CD4-positive, alpha-beta T cell treated with Interferon gamma for 1 hour (primary cell): ENCODE results near the gene ALPP.
"Not testable (repeated sequence)": the region's sequence is repeated elsewhere in the genome, so short reads cannot be mapped to it uniquely, and the experiment has no call there.

ENCODE experiments used
- DNase-seq: peaks from one replicate; pipeline ENCODE4 v3.0.0-alpha.2; 2020

The ALPP gene

DNA sequence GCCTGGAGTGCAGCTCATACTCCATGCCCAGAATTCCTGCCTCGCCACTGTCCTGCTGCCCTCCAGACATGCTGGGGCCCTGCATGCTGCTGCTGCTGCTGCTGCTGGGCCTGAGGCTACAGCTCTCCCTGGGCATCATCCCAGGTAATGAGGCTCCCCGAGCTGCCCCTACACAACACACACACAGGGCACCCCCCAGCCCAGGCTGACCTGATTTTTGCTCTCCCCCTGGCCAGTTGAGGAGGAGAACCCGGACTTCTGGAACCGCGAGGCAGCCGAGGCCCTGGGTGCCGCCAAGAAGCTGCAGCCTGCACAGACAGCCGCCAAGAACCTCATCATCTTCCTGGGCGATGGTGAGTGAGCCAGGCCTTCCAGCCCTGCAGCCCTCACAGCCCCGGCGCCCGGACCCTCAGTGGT, at the start of gene ALPP:
Gene ALPP, plus strand, starts transcription at position 17 of the 417 bp plus-strand sequence. Its CDS starts 52 bp downstream, at position 69.
- not testable (repeated sequence) for DNase-seq

DNA sequence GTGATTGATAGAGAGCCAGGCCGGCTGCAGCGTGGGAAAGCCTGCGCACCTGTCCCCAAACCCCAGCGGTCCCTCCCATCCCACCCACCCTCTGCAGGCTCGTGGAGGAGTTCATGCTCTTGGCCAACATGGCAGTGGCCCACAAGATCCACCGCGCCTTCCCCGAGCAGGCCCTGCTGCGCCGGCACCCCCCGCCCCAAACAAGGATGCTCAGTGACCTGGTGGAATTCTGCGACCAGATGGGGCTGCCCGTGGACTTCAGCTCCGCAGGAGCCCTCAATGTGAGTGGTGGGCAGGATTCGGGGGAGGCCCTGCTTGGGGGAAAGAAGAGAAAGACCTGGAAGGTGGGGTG, 48.9 kb upstream of the ALPP start:
- DNase-seq: no peak

DNA sequence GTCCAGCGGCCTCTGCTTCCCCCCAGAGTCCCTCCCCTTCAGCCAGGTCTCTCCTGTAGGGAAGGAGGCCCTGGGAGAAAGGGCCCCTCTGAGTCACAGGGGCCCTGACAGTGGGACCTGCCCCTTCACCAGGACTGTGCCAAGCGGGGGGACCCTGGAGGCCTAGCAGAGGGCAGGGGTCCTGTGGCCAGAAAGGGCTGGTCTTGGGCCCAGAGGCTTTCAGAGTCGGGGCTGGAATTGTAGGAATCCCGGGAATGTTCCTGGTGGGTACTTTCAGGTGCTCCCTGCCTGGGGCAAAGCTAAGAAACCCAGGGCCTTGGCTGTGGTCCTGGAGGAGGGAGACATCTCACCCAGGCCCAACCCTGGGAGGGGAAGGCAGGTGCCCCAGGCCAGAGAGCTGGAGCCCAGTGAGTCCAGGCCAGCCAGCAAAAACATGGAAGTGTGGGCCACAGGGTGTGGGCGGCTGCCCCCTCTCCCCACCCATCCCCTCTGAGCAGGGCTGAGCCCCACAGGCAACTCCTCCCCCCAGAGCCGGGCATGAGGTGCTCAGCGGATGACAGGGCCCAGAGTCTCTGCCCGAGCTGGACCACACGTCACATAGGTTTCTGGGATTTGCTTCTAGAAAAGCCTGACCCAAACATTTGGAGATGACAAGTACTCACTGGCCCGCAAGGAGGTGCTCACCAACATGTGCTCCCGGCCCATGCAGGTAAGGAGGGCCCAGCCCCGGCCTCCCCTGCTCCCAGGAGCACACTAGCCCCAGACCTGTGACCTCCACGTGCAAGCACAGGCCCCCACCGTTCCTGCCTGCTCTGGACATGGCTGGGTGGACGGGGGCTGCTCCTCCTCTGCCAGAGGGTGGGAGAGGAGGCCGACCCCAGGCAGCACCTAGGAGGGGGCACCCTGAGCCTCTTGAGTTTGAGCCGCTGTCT, 48.2 kb upstream of the ALPP start:
- no peak for DNase-seq

DNA sequence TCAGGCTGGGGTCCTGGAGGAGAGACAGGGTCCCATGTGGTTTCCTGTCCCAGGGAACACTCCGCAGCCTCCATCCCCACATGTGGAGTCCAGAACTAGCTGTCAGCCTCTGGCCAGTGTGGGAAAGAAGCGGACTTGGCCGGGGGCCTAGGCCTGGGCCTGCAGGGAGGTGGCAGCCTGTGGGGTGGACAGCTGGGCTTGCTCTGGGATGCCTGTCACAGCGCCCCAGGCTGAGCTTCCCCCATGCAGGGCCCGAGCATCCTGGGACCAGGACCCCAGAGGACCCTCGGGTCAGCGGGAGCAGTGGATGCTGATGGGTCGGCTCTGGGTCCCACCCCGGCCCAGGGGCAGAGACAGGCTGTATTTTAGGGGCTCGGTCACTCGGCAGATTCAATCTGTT, 47.5 kb upstream of the ALPP start:
- not testable (repeated sequence) for DNase-seq

DNA sequence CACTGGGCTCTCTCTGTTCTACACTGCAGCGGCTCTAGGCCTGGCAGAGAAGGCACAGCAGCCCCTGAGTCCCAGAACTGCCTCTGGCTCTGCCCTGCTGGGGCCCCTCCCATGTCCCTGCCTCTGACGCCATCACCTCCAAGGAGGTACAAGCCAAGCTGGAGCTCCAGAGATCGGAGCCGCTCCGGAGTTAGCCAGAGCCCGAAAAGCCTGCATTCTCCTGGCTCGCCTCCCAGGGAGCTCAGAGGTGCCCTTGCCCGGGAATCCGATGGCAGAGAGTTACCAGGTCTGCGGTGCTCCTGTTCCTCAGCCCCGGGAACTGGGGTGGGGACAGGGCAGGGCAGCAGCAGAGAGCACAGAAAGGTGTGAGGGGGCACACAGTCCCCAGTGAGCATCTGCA, 46.9 kb upstream of the ALPP start:
- not testable (repeated sequence) for DNase-seq

DNA sequence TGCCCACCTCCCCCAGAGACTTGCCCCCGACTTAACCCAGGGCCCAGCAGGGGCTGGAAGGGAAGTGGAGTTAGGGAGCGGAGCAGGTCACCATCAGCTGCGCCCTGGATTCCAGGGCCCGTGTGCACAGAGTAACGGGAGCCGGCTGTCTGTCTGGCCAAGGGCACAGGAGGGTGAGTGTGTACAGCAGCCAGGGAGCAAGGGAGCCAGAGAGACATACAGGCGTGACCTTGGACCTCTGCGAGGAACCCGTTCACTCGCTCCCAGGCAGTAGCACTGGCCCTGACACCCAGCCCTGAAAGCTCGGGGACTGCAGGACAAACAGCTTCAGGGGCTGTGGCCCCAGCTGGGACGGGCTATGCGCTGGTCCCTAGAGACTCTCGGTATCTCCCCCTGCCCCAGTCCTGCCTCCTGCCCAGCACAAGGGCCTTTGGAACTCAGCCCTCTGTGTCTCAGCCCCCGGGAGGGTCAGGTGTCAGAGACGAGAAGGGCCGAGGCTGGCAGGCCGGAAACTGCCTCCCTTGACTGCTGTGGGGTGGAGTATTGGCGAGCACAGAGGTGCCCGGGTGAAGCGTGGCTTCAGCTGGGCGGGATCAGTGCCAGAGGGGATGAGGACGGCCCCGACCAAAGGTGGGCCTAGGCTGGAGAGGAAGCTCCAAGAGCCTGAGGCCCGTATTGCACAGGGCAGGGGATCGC, 46.2 kb upstream of the ALPP start:
- DNase-seq: not testable (repeated sequence)

DNA sequence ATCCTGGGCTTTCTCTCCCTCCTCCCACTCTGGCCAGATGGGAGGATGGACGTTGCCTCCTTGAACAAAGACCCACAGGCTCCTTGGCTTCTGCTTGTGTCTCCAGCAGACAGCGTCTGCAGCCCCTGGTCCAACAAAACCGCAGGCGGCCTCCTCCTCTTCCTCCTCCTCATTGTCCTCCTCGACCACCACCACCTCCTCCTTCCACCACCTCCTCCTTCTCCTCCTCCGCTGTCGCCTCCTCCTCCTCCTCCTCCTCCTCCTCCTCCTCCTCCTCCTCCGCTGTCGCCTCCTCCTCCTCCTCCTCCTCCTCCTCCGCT, 45.7 kb upstream of the ALPP start:
- no peak for DNase-seq

DNA sequence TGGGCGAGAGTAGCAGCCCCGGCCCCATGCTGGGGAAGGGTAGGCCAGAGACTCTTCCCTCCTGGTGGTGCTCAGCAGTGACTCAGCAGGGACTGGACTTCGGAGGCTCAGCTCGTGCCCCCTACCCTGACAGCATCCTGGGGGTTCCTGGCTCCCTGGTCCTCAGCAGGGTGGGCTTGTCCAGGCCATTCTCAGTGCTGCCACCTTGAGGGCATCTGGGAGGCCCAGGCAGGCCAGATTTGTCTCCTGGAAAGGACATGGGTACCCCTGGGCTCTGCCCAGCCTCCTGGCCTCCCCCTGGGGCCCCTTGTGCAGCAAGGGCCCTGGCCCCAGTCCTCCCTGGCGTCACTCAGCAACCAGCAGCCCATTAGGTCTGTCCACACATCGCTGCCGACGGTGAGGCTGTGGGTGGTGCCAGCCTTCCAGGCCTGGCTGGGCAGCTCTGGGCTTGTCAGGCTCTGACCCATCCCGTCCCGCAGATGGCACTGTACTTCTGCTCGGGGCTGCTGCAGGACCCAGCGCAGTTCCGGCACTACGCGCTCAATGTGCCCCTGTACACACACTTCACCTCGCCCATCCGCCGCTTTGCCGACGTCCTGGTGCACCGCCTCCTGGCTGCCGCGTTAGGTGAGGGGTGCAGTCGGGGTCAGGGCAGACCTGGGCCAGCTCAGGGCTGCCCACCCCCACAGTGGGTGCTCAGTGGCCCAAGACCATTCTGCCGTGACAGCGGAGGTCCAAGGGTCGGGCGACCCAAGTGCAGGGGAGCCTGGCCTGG, 45.0 kb upstream of the ALPP start:
- DNase-seq: no peak

DNA sequence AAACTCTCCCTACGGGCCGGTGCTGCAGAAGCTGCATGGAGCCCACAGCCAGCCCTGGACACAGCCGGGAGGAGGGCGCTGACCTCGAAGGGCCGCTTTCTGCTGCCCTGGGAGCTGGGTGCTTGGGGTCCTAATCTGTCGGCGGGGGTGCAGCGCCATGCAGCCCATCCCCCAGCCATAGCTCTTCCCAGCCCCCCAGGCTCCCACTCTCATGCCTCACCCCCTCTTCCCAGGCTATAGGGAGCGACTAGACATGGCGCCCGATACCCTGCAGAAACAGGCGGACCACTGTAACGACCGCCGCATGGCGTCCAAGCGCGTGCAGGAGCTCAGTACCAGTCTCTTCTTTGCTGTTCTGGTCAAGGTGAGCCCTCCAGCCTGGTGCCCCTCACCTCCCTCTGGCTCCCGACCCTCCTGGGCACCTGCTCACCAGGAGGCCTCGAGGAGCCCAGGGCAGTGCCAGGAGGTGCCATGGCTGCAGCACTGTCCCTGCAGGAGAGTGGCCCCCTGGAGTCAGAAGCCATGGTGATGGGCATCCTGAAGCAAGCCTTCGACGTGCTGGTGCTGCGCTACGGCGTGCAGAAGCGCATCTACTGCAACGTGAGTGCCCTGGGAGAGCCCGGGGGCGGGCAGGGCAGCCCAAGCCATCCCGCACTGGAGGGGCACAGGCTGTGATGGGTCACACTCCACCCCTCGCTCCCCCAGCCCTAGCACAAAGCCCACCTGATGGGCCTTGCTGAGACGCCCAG, 44.2 kb upstream of the ALPP start:
- not testable (repeated sequence) for DNase-seq

DNA sequence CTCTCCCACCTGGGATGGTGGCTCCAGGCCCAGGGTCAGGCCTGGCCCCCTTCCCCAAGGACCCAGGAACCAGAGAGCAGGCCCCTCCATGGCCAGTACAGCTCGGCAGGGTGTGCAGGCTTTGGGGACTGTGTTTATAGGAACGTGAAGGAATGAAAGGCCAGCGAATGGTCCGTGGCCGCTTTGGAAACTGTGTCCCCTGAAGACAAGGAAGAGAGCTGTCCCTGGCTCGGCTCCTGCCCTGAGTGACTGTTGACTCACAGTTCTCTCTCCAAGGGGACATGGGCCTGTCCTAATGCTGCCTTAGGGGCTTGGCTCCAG, 43.7 kb upstream of the ALPP start:
- DNase-seq: not testable (repeated sequence)

DNA sequence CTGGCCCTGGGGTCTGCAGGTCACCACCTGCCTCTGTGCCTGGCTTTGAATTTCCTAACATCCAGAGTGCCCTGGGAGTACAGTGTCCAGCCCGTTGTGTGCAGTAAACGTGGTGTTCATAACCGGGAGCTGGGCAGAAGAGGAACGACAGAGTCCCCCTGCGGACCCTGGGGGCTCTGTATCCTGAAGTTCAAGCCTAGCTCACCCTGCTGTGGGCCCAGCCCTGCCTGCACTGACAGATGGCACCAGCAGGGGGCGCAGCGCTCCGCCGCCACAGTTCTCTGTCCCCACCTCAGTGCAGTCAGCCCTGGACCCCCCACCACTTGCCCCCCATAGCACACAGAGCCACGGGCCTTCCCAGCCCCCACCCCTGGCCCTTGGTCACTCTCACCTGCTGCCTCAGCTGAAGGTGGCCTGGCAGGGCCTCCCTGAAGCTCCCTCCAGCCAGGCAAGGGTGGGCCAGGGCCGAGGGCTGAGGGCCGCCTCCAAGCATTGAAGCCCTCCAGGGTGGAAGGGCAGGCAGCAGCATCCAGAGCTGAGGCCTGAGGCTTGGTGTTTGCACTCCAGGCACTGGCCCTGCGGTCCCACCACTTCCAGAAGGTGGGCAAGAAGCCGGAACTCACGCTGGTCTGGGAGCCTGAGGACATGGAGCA, 43.2 kb upstream of the ALPP start:
- not testable (repeated sequence) for DNase-seq

DNA sequence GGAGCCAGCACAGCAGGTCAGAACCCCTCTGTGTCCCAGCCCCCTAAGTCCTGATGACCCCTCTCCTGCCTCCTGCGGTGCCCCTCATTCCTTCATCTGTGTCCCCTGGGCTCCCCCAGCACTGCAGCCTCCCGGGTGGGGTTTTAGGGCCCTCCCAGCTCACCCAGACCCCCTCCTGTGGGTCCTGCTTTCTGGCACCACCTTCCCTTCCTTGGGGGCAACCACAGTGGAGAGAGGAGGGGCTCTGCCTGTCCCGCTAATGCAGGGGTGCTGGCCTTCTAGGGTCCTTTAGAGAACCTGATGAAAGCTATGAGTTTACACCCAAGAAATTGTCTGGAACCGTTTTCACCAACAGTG, 42.7 kb upstream of the ALPP start:
- DNase-seq: no peak

DNA sequence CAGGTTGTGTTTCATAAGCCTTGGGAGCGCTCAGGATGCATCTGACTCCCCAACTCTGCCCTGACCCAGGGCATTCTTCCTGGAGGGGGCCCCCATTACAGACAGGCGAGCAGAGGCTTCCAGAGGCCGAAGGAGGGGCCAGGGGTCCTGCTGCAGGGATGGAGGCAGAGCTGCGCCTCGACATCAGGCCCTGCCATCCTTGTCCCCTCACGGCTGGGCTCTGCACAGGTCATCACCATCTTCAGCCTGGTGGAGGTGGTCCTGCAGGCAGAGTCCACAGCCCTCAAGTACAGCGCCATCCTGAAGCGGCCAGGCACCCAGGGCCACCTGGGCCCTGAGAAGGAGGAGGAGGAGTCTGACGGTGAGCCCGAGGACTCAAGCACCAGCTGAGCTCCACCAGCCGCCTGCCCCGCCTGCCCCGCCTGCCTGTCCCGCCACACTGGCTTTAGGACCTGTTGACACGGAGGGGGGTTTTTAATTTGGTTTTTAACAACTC, 42.3 kb upstream of the ALPP start:
- no peak for DNase-seq

DNA sequence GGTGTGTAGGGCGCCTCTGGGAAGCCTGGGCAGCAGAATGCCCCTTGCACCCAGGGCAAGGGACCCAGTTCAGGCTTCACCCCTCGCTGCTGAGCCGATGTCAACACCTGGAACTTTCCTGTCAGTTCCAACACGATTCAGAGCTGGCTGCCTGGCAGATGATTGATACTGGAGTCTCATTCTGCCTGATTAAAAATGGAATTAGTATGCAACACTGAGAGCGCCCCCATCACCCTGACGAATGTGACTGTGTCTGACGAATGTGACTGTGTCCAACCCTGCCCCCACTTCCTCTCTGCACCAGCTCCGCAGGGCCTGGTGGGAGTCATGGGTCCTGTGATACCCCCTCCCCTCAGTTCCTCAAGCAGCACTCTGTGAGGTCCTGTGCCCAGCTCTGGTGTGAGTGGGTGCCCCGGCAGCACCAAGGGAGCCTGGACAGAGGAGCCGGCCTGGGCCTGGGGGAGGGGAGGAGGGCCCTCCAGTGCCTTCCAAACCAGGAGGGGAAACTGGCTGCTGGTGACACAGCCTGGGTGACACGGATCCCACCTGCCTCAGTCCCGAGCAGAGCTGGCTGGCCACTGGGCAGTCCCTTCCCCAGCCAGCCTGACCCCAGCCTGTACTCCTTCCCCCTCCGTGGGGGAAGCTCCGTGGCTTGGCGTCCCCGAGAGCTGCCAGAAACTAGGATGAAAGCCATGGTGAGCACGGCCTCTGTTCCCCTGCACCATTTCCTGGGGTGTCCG, 41.4 kb upstream of the ALPP start:
- no peak for DNase-seq

DNA sequence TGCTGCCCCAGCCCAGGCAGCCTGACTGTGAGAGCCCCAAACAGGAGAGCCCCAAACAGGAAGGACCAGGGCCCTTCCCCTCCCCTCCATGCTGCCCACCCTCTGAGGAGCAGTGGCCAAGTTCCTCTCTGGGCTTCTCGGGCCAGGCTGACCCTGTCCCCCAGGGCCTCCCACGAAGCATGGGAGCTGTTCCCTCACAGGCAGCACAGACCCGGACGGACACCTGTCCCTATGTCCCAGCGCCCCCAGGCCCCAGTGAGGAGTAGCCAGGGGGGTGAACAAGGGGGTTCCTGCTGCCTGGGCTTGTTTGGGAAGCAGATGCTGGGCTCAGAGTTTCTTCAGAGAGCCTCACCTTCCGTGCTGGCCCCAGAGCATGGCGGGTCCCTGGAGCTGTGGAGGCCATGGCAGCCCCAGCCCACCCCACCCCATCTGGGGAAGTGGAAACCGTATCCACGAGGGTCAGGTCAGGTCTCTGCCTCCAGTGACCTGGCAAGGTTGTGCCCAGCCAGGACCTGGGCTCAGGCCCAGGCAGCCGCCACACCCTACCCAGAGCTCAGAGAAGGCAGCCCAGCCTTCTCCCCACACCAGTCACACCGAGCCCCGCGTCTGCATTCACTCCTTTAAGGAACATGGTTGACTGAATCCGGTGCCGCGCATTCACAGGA, 40.3 kb upstream of the ALPP start:
- DNase-seq: not testable (repeated sequence)

DNA sequence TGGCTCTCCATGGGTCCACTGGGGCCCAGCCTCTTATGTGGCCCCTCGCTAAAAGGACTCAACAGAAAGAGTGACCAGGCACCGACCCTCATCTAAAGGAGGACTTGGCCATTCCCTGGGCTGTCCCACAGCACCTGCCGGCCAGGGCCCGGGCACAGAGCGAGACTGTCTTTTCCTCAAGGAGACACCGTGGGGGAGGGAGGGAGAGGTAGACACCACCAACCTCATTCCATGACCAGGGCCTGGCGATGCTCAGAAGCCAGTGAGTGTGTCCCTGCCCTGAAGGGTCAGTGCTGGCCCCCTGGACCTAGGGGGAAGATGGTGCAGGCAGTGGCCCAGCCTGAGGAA, 39.8 kb upstream of the ALPP start:
- no peak for DNase-seq

DNA sequence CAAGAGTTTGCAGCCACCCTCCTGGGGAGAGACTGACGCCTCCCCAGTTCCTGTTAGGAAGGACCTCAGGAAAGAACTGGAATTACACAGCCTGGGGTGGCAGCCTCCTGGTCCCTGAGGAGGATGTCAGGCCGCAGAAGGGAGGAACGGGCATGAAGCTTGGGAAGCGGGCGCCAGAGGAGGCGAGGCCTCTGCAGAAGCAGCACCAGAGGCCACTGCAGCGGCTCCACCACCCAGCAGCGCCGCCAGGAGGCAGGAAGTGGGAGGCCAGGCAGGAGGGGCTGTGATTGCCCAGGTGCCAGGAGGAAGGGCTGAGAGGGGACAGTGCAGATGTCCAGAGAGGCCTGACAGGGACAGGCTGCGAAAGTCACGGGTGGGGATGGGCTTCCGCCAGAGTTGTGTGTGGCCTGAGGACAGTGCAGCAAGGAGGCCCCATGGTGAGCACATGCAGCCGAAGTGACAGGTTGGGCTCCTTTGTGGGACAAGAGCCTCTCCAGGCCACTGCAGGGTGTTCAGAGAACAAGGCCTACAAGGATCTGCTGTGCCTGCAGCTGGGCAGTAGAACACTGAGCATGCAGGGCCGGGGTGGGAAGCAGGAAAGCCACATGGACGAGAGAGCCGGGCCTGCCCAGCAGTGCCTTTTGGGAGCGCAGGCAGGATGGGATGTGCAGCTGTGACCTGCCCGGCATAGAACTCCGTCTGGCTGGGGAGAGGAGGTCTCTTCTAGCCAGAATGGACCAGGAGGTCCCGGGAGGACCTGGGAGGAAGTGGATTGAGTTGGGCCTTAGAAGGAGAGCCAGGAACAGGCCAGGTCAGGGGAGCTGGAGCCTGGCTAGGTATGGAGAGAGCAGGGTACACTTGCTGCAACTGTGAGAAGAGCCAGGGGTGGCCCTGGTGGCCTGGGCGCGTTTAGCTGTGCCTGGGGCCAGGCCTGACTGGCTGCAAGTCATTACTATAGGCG, 39.1 kb upstream of the ALPP start:
- DNase-seq: no peak

DNA sequence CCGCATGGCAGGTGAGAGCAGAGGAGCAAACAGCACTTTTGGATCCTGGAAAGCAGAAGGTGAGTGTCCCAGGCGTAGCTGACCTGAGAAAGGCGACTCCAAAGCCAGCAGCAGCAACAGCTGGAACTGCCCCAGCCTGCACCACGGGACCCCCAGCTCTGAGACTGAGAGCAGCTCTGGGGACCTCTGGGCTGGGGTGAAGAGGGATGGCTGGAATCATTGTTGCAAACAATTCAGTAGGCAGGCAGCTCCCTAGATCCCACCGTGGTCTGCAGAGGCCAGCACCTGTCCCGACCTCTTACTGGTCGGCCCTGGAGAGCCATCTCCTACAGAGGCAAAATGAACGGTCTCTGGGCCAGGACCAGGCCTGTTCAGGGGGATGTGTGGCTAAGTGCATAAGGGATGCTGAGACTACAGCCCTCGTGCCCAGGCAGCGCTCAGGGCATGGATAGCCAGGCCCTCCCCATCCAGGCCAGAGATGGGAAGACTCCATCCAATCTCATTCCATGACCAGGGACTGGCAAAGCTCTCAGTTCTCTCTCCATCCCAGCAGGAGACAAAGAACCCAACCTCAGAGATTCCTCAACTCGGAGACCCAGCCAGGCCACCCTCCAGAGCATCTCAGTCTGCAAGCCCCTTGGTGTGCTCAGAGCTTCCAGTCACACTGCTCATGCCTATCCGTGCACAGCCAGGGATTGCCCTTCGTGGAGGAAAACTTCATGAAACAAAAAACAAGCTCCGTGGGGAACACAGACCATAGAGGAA, 38.2 kb upstream of the ALPP start:
- no peak for DNase-seq
